Heart right ventricle (tissue), 16 donors: ENCODE results near the gene MEIOB. TPM values are rescaled to one million over a fixed set of nuclear protein-coding genes. Genes with fewer than 3 reads are reported as not detected.

Experiments used
- ATAC-seq, 8 donors: fragments of 200-7000 bp; cut with Tn5 transposase; one replicate each; pipeline ENCODE4 v1.9.1; 2020; ENCODE audit warnings: mild to moderate bottlenecking in 8 of 8, moderate library complexity in 8 of 8, moderate number of reproducible peaks in 1 of 8
- DNase-seq, 2 donors: peaks; one replicate each; pipeline ENCODE4 v3.0.0-alpha.2; 2020
- H3K27ac ChIP-seq, 10 donors: fragments of 200-600 bp; sonication (generic) in 2 of 10; one replicate each; pipeline versions ENCODE4 v1.5.0 to v1.8.0; 2020 to 2022; ENCODE audit warnings: mild to moderate bottlenecking in 3 of 10
- H3K27me3 ChIP-seq, 7 donors: fragments of 200-600 bp; one replicate each; pipeline ENCODE4 v1.8.0; 2021 to 2022; ENCODE audit warnings: mild to moderate bottlenecking in 2 of 7
- H3K36me3 ChIP-seq, 9 donors: fragments of 200-600 bp; sonication (generic) in 1 of 9; one replicate each; pipeline versions ENCODE4 v1.5.0 to v1.8.0; 2020 to 2022; ENCODE audit warnings: mild to moderate bottlenecking in 2 of 9
- H3K4me1 ChIP-seq, 9 donors: fragments of 200-600 bp; sonication (generic) in 1 of 9; one replicate each; pipeline versions ENCODE4 v1.5.0 to v1.8.0; 2020 to 2022; ENCODE audit warnings: mild to moderate bottlenecking in 4 of 9
- H3K4me3 ChIP-seq, 10 donors: fragments of 200-600 bp; sonication (generic) in 2 of 10; one replicate each; pipeline versions ENCODE4 v1.5.0 to v1.8.0; 2020 to 2022; ENCODE audit warnings: mild to moderate bottlenecking in 7 of 10, moderate library complexity in 2 of 10
- H3K9me3 ChIP-seq, 11 donors: fragments of 200-600 bp in 10 of 11; sonication (generic) in 2 of 11; one replicate each; pipeline versions ENCODE4 v1.5.0 to v1.8.0; 2013 to 2022; ENCODE audit warnings: mild to moderate bottlenecking in 2 of 11, control low read depth in 1 of 11, moderate library complexity in 1 of 11
- CTCF ChIP-seq, 9 donors: fragments of 200-600 bp; sonication (generic) in 2 of 9; IDR thresholded peaks; one replicate each; pipeline versions ENCODE4 v1.5.0 to v1.8.0; 2021 to 2022; ENCODE audit warnings: antibody characterized with exemption in 9 of 9, mild to moderate bottlenecking in 5 of 9, moderate library complexity in 1 of 9
- WGBS, 2 donors: extraction: QIAGEN DNeasy Blood & Tissue Kit; methylation state at CpG; one replicate each; pipeline ENCODE4 v1.1.7; 2013; ENCODE audit warnings: inconsistent platforms in 1 of 2; 5-methylcytosine and 5-hydroxymethylcytosine counted together
- intact Hi-C, 10 donors: fragments of 100-400 bp; cut with DNase I; formaldehyde crosslinking; loops; one replicate each; pipeline versions ENCODE4 v1.11.1 to v1.14.2; 2022
- polyA plus RNA-seq, 2 donors: library from polyadenylated mRNA; stranded (reverse); fragments of 200-250 nt; gene quantifications; one replicate each; pipeline ENCODE4 v1.2.3, GENCODE V29; 2013
- total RNA-seq, 10 donors: library from RNA; stranded (reverse); fragmentation: NEBNext Ultra II Directional in 3 of 10; extraction: Animal tissue kit (Norgen Biotek cat#: 25700) in 3 of 10; gene quantifications; one replicate each; pipeline versions ENCODE4 v1.2.1 to v1.2.4, GENCODE V29; 2021 to 2023
- donor health status: Arrhythmogenic right ventricular cardiomyopathy.
- donor health status: ischemic (EF 13 %, LVEDD 7.1; RV severe dilation, severe dysfunction).
- donor health status: healthy with polysubstance abuse.
- donor health status: DM: no; HTN: yes; CAD: no.
- donor health status: DM: no; HTN: no; CAD: no.
- donor health status: ischemic (EF 25% LVEDD 6.9; RV normal size, moderate dysfunction).
- donor health status: ischemic (EF 25% LVEDD 5.7; RV mildly dilated, moderate dysfunction).
- donor health status: healthy.
- donor health status: DM: yes; HTN: yes; CAD: no.
- donor health status: Ischemic cardiomyopathy.
- donor health status: ischemic (EF 35%, LVEDD 5.7; RV mildly dilated, moderate dysfunction).
- donor health status: nonischemic (EF 11% LVEDD 7.7; RV severe dilation, severe dysfunction).
- donor health status: DM: yes; HTN: yes; CAD: no.
- donor health status: PGD.
- donor health status: ischemic (EF 29% LVEDD 5.4; RV normal size, mild dysfunction).
- donor health status: nonischemic (EF 23%, LVEDD 6.1; RV moderate dilation, normal function).

MEIOB gene
- total and polyA plus RNA-seq, 12 donors, result not detected

GRCh38 chr16:1818204-1818872 lies 53.6 kb downstream of the MEIOB start:
- DNase-seq, result no peak
- no peak for TF ChIP-seq CTCF (IDR thresholded peaks at IDR 0.05)
- WGBS, 2 donors, result 95 to 96% methylated on average over 27 of the region's 27 CpGs
- Histone ChIP-seq H3K27me3 (no peaks in the 10 kb centered on the region), H3K9me3 (no peaks in the 10 kb centered on the region), H3K36me3 (peaks cover 0 to 92% (median 33%) of the 10 kb centered on the region in 9 donors), H3K27ac (no peak overlapping the region), H3K4me3 (no peak overlapping the region), H3K4me1 (peaks cover 0 to 1% (median 0%) of the 10 kb centered on the region in 9 donors)
- ATAC-seq, result peak in 1 of 8 donors; percentile 5
- intact Hi-C loops, result no loop called here

- no peaks in the 10 kb centered on the region for H3K27me3 ChIP-seq
- 93% methylated on average over 17 of the region's 17 CpGs for WGBS, 2 donors
- peaks cover 0 to 95% (median 33%) of the 10 kb centered on the region in 9 donors for H3K36me3 ChIP-seq
- no peak overlapping the region for H3K4me3 ChIP-seq
- no peak for TF ChIP-seq CTCF (IDR thresholded peaks at IDR 0.05)
- no peaks in the 10 kb centered on the region for H3K4me1 ChIP-seq
- no peaks in the 10 kb centered on the region for H3K9me3 ChIP-seq
- peak in 1 of 8 donors; percentile 16 for ATAC-seq
- no peak overlapping the region for H3K27ac ChIP-seq
- intact Hi-C loops, result no loop called here
- no peak for DNase-seq
Observed at GRCh38 chr16:1817716-1818115, 54.2 kb downstream of the MEIOB start.

- DNase-seq (no peak), ATAC-seq (no peak)
- Histone ChIP-seq H3K27ac (no peak overlapping the region), H3K4me1 (no peaks in the 10 kb centered on the region), H3K36me3 (peaks cover 0 to 91% (median 33%) of the 10 kb centered on the region in 9 donors), H3K4me3 (no peak overlapping the region), H3K27me3 (no peaks in the 10 kb centered on the region), H3K9me3 (no peaks in the 10 kb centered on the region)
- TF ChIP-seq CTCF (IDR thresholded peaks at IDR 0.05), result no peak
- 97 to 99% methylated on average over 9 of the region's 9 CpGs for WGBS, 2 donors
- intact Hi-C loops, result no loop called here
Observed at GRCh38 chr16:1817276-1817589, 54.7 kb downstream of the MEIOB start.

GRCh38 chr16:1816396-1817275 lies 55.3 kb downstream of the MEIOB start:
- 94 to 95% methylated on average over 40 of the region's 40 CpGs for WGBS, 2 donors
- no peak for DNase-seq
- Histone ChIP-seq H3K36me3 (peaks cover 0 to 85% (median 33%) of the 10 kb centered on the region in 9 donors), H3K9me3 (no peaks in the 10 kb centered on the region), H3K27ac (no peak overlapping the region), H3K27me3 (no peaks in the 10 kb centered on the region), H3K4me1 (no peaks in the 10 kb centered on the region), H3K4me3 (no peak overlapping the region)
- TF ChIP-seq CTCF (IDR thresholded peaks at IDR 0.05), result no peak
- no peak for ATAC-seq
- intact Hi-C loops, result no loop called here
